Adipocyte (in vitro differentiated cells): Measurements from ENCODE around the gene GPD1L.

Source experiments
- DNase-seq: peaks from one replicate; pipeline ENCODE4 v3.0.0-alpha.2; 2015; ENCODE audit warnings: low read depth
- H3K27me3 ChIP-seq: replicated peaks from 2 replicates; pipeline ENCODE4 v1.7.0; 2013; ENCODE audit warnings: mild to moderate bottlenecking, low read length, moderate library complexity; ENCODE audit not compliant: control insufficient read depth, insufficient read depth
- H3K36me3 ChIP-seq: 2 replicates; pipeline ENCODE4 v1.7.0; 2013; ENCODE audit warnings: low read length, mild to moderate bottlenecking, moderate library complexity; ENCODE audit not compliant: control insufficient read depth, insufficient read depth, severe bottlenecking
- H3K4me1 ChIP-seq: 2 replicates; pipeline ENCODE4 v1.7.0; 2013; ENCODE audit warnings: mild to moderate bottlenecking, low read length, moderate library complexity; ENCODE audit not compliant: control insufficient read depth, insufficient read depth
- H3K4me3 ChIP-seq: 2 replicates; pipeline ENCODE4 v1.7.0; 2013; ENCODE audit warnings: mild to moderate bottlenecking, low read length, moderate library complexity
- H3K9ac ChIP-seq: 2 replicates; pipeline ENCODE4 v1.7.0; 2013; ENCODE audit warnings: mild to moderate bottlenecking, low read length, moderate library complexity
- H3K9me3 ChIP-seq: 2 replicates; pipeline ENCODE4 v1.7.0; 2013; ENCODE audit warnings: mild to moderate bottlenecking, low read length, moderate library complexity; ENCODE audit not compliant: control insufficient read depth

GPD1L gene

GRCh38 chr3:32083702-32084270 lies 22.6 kb upstream of the GPD1L start:
- H3K4me3 ChIP-seq: peak overlapping the region; percentile 51
- no peaks in the 10 kb centered on the region for H3K27me3 ChIP-seq
- H3K36me3 ChIP-seq: no peaks in the 10 kb centered on the region
- DNase-seq: no peak
- H3K4me1 ChIP-seq: peaks cover 23% of the 10 kb centered on the region
- peaks cover 5% of the 10 kb centered on the region for H3K9me3 ChIP-seq
- H3K9ac ChIP-seq: no peak overlapping the region

GRCh38 chr3:32084870-32085269 lies 21.6 kb upstream of the GPD1L start:
- DNase-seq: no peak
- Histone ChIP-seq H3K27me3 (no peaks in the 10 kb centered on the region), H3K36me3 (no peaks in the 10 kb centered on the region), H3K9ac (no peak overlapping the region), H3K4me1 (peaks cover 23% of the 10 kb centered on the region), H3K4me3 (no peak overlapping the region), H3K9me3 (peaks cover 11% of the 10 kb centered on the region)

- Histone ChIP-seq H3K4me3 (no peak overlapping the region), H3K9me3 (peaks cover 11% of the 10 kb centered on the region), H3K9ac (no peak overlapping the region), H3K27me3 (no peaks in the 10 kb centered on the region), H3K4me1 (peaks cover 23% of the 10 kb centered on the region), H3K36me3 (no peaks in the 10 kb centered on the region)
- DNase-seq: no peak
Observed at GRCh38 chr3:32086464-32086863, 20.0 kb upstream of the GPD1L start.

GRCh38 chr3:32089476-32089875 lies 16.9 kb upstream of the GPD1L start:
- Histone ChIP-seq H3K9me3 (peaks cover 11% of the 10 kb centered on the region), H3K4me3 (no peak overlapping the region), H3K36me3 (no peaks in the 10 kb centered on the region), H3K9ac (no peak overlapping the region), H3K27me3 (peaks cover 4% of the 10 kb centered on the region), H3K4me1 (no peaks in the 10 kb centered on the region)
- DNase-seq: no peak

- no peaks in the 10 kb centered on the region for H3K36me3 ChIP-seq
- H3K9ac ChIP-seq: no peak overlapping the region
- no peaks in the 10 kb centered on the region for H3K4me1 ChIP-seq
- peaks cover 4% of the 10 kb centered on the region for H3K27me3 ChIP-seq
- H3K9me3 ChIP-seq: peaks cover 7% of the 10 kb centered on the region
- H3K4me3 ChIP-seq: no peak overlapping the region
- DNase-seq: no peak
Observed at GRCh38 chr3:32093204-32093603, 13.2 kb upstream of the GPD1L start.

GRCh38 chr3:32095431-32095830 lies 11.0 kb upstream of the GPD1L start:
- H3K36me3 ChIP-seq: no peaks in the 10 kb centered on the region
- H3K27me3 ChIP-seq: peaks cover 4% of the 10 kb centered on the region
- H3K9me3 ChIP-seq: peaks cover 2% of the 10 kb centered on the region

GRCh38 chr3:32097768-32098167 lies 8.7 kb upstream of the GPD1L start:
- H3K4me3 ChIP-seq: no peak overlapping the region
- DNase-seq: no peak
- H3K36me3 ChIP-seq: no peaks in the 10 kb centered on the region
- no peaks in the 10 kb centered on the region for H3K4me1 ChIP-seq
- peaks cover 25% of the 10 kb centered on the region for H3K9me3 ChIP-seq
- H3K9ac ChIP-seq: no peak overlapping the region
- peaks cover 4% of the 10 kb centered on the region for H3K27me3 ChIP-seq

More at GRCh38 chr3:32095431-32095830, 11.0 kb upstream of the GPD1L start:
- H3K9ac ChIP-seq: no peak overlapping the region
- H3K4me1 ChIP-seq: no peaks in the 10 kb centered on the region
- no peak for DNase-seq
- H3K4me3 ChIP-seq: no peak overlapping the region

GRCh38 chr3:32098528-32098927 lies 7.9 kb upstream of the GPD1L start:
- Histone ChIP-seq H3K27me3 (peaks cover 4% of the 10 kb centered on the region), H3K36me3 (no peaks in the 10 kb centered on the region), H3K4me3 (no peak overlapping the region), H3K4me1 (no peaks in the 10 kb centered on the region), H3K9ac (no peak overlapping the region), H3K9me3 (peaks cover 32% of the 10 kb centered on the region)
- no peak for DNase-seq

GRCh38 chr3:32100465-32100864 lies 6.0 kb upstream of the GPD1L start:
- no peak overlapping the region for H3K9ac ChIP-seq
- H3K36me3 ChIP-seq: no peaks in the 10 kb centered on the region
- no peak overlapping the region for H3K4me3 ChIP-seq
- peaks cover 36% of the 10 kb centered on the region for H3K9me3 ChIP-seq
- no peaks in the 10 kb centered on the region for H3K27me3 ChIP-seq
- no peak for DNase-seq
- H3K4me1 ChIP-seq: no peaks in the 10 kb centered on the region

- DNase-seq: no peak
- H3K9me3 ChIP-seq: peaks cover 36% of the 10 kb centered on the region
- H3K9ac ChIP-seq: no peak overlapping the region
- H3K4me3 ChIP-seq: no peak overlapping the region
- H3K4me1 ChIP-seq: peaks cover 6% of the 10 kb centered on the region
- no peaks in the 10 kb centered on the region for H3K36me3 ChIP-seq
- no peaks in the 10 kb centered on the region for H3K27me3 ChIP-seq
Observed at GRCh38 chr3:32102289-32102688, 4.1 kb upstream of the GPD1L start.

- Histone ChIP-seq H3K27me3 (no peaks in the 10 kb centered on the region), H3K4me1 (peaks cover 22% of the 10 kb centered on the region), H3K4me3 (no peak overlapping the region), H3K36me3 (no peaks in the 10 kb centered on the region), H3K9me3 (peaks cover 36% of the 10 kb centered on the region), H3K9ac (no peak overlapping the region)
- DNase-seq: no peak
Observed at GRCh38 chr3:32104492-32104891, 1.9 kb upstream of the GPD1L start.
